ENCODE data around the gene JPT1. TPM values are rescaled to one million over a fixed set of nuclear protein-coding genes. Genes with fewer than 3 reads are reported as not detected.

JPT1 gene
- polyA plus RNA-seq, 1 of the 3 experiments (the other 2 are of a cell fraction), result 490 TPM

DNA sequence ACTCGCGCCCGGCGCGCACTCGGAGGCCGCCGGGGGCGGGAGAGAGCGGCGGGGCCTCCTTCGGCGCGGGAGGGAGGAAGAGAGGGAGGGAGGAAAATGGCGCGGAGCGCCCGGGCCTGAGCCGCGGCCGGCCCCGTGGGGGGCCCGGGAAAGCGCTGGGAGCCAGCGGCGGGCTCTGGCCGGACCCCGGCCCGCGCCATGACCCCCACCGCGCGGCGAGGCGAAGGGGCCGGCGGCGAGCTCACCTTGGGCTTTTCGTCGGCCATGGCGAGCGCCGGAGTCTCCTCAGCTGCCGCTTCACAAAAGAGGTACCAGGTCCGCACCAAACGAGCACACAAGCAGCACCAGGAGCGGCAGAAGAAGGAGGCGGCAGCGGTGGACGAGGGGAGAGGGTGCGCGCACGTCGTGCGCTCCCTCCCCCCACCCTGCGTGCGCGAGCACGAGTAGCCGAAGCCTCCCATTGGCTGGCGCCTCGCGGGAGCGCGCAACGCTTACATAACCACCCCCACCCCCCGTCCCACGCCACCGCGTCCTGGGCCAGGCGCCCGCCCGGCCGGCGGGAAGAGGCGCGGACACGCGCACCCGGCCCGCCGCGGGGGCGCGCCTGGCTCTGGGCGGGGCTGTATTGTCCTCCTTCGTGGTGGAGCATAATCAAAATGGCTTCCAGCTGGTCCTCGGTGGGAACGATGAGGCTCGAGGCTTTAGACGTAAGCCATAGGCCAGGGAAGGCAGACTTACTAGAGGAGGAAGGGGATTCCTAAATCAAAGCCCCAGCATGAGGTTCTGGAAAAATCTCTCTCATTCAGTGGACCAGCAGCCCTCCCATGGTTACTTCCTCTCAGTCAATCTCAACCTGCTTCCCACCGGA lies 28.5 kb upstream of the JPT1 start, which contains the start of gene SUMO2:
TSS of gene SUMO2 (minus strand) at position 391 of the 868 bp plus-strand sequence. CDS start at position 266, 125 bp downstream.
- POLR2A ChIA-PET, result interaction anchor here (0.6 to 1.9 kb wide), 4 partner anchors 45 to 294 kb away, joined by 3 to 9 read pairs (median 4); no protein-coding TSS in a partner anchor
- peaks cover 20% of the 10 kb centered on the region for H3F3A ChIP-seq (replicated peaks; ENCODE audit: insufficient read depth)
- no peaks in the 10 kb centered on the region for H3K9me3 ChIP-seq
- H2AFZ ChIP-seq (ENCODE audit: low read depth), result peak within 1 kb of the TSS; percentile 97
- H3K9ac ChIP-seq, result peak within 1 kb of the TSS; percentile 99
- H3K27ac ChIP-seq (ENCODE audit: low read depth in 2 of 2, low read length in 1 of 2), result peak within 1 kb of the TSS; percentile 90 to 99
- H3K27me3 ChIP-seq (ENCODE audit: insufficient read depth), result no peaks in the 10 kb centered on the region
- H3K36me3 ChIP-seq (replicated peaks in 1 of 2; ENCODE audit: control insufficient read depth in 1 of 2, insufficient read depth in 2 of 2, low read length in 1 of 2), result peaks cover 3 to 32% of the 10 kb centered on the region in 2 experiments
- CTCF ChIA-PET, result interaction anchor here (1.0 to 4.1 kb wide), 7 partner anchors 11 to 88 kb away, joined by 3 to 26 read pairs (median 9); partner anchors contain the start of genes MIF4GD and NT5C
- peaks cover 43% of the 10 kb centered on the region for H4K20me1 ChIP-seq (ENCODE audit: insufficient read depth)
- peak; percentile 100 for DNase-seq
- H3K4me1 ChIP-seq (ENCODE audit: control insufficient read depth in 1 of 2, insufficient read depth in 2 of 2, low read depth in 1 of 2, low read length in 1 of 2), result peaks cover 3 to 6% of the 10 kb centered on the region in 2 experiments; a peak in 2 of 4 replicates
- H3K79me2 ChIP-seq (ENCODE audit: insufficient read depth), result peaks cover 57% of the 10 kb centered on the region
- H3K4me2 ChIP-seq, result peak within 1 kb of the TSS; percentile 99
- peak within 1 kb of the TSS; percentile 67 to 93 for H3K4me3 ChIP-seq (ENCODE audit: low read depth in 2 of 2, low read length in 1 of 2)
- 4% methylated on average over 49 of the region's 92 CpGs for WGBS (ENCODE audit: low lambda C conversion rate)
- H3K9me2 ChIP-seq, result no peaks in the 10 kb centered on the region
- TF ChIP-seq PBX3 (IDR thresholded peaks at IDR 0.05) (no peak), NRF1 (IDR thresholded peaks at IDR 0.05; ENCODE audit: low read depth, low read length) (peak; percentile 38), FOXM1 (IDR thresholded peaks at IDR 0.05; ENCODE audit: low read depth) (no peak), YY1 (IDR thresholded peaks at IDR 0.05; ENCODE audit: low read depth) (peak; percentile 90), USF1 (IDR thresholded peaks at IDR 0.05; ENCODE audit: borderline replicate concordance, low read depth) (no peak), CTCF (IDR thresholded peaks at IDR 0.05) (no peak), RAD21 (IDR thresholded peaks at IDR 0.05; ENCODE audit: low read length) (no peak), MXI1 (IDR thresholded peaks at IDR 0.05; ENCODE audit: low read depth, low read length) (peak; percentile 76), NFIC (IDR thresholded peaks at IDR 0.05; ENCODE audit: borderline replicate concordance) (no peak), RFX5 (IDR thresholded peaks at IDR 0.05; ENCODE audit: low read length) (no peak), ELF1 (IDR thresholded peaks at IDR 0.05) (no peak), MAX (IDR thresholded peaks at IDR 0.05; ENCODE audit: low read depth) (peak; percentile 91), SMC3 (IDR thresholded peaks at IDR 0.05; ENCODE audit: low read depth, low read length) (no peak), RCOR1 (IDR thresholded peaks at IDR 0.05; ENCODE audit: low read length) (no peak), EP300 (IDR thresholded peaks at IDR 0.05; ENCODE audit: borderline replicate concordance in 1 of 2, low read depth in 1 of 2, low read length in 1 of 2) (0 out of 4 replicates have a peak, but pooled peaks of 1 of the 2 experiments have one; percentile 17), TAF1 (IDR thresholded peaks at IDR 0.05; ENCODE audit: borderline replicate concordance, low read depth, low read length) (peak; percentile 83), TEAD4 (IDR thresholded peaks at IDR 0.05; ENCODE audit: borderline replicate concordance, insufficient read depth) (no peak), TCF12 (IDR thresholded peaks at IDR 0.05) (no peak), FOSL2 (IDR thresholded peaks at IDR 0.05; ENCODE audit: borderline replicate concordance, low read depth) (no peak), USF2 (IDR thresholded peaks at IDR 0.05; ENCODE audit: borderline replicate concordance, low read depth, low read length) (no peak), MEF2A (IDR thresholded peaks at IDR 0.05; ENCODE audit: borderline replicate concordance, low read depth) (no peak), POLR2AphosphoS5 (IDR thresholded peaks at IDR 0.05; ENCODE audit: low read depth, low read length) (peak; percentile 79), GATA2 (CRISPR knock-in tag; IDR thresholded peaks at IDR 0.05) (no peak)
- TF ChIP-seq, protein P1, sequence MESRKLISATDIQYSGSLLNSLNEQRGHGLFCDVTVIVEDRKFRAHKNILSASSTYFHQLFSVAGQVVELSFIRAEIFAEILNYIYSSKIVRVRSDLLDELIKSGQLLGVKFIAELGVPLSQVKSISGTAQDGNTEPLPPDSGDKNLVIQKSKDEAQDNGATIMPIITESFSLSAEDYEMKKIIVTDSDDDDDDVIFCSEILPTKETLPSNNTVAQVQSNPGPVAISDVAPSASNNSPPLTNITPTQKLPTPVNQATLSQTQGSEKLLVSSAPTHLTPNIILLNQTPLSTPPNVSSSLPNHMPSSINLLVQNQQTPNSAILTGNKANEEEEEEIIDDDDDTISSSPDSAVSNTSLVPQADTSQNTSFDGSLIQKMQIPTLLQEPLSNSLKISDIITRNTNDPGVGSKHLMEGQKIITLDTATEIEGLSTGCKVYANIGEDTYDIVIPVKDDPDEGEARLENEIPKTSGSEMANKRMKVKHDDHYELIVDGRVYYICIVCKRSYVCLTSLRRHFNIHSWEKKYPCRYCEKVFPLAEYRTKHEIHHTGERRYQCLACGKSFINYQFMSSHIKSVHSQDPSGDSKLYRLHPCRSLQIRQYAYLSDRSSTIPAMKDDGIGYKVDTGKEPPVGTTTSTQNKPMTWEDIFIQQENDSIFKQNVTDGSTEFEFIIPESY (IDR thresholded peaks at IDR 0.05; ENCODE audit: borderline replicate concordance, low read depth), result no peak
- TF ChIP-seq, protein P2, sequence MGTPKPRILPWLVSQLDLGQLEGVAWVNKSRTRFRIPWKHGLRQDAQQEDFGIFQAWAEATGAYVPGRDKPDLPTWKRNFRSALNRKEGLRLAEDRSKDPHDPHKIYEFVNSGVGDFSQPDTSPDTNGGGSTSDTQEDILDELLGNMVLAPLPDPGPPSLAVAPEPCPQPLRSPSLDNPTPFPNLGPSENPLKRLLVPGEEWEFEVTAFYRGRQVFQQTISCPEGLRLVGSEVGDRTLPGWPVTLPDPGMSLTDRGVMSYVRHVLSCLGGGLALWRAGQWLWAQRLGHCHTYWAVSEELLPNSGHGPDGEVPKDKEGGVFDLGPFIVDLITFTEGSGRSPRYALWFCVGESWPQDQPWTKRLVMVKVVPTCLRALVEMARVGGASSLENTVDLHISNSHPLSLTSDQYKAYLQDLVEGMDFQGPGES (IDR thresholded peaks at IDR 0.05; ENCODE audit: low read depth, low read length), result no peak
